CD4-positive, alpha-beta T cell treated with Interleukin-17A for 4 hours (primary cell): ENCODE results near the gene DLGAP4.
A peak's percentile ranks its signal among the peaks of the same experiment; 100 is the strongest.
"Not testable (repeated sequence)": the region's sequence is repeated elsewhere in the genome, so short reads cannot be mapped to it uniquely, and the experiment has no call there.

Source experiments
- DNase-seq: peaks from one replicate; pipeline ENCODE4 v3.0.0-alpha.2; 2020; ENCODE audit warnings: mixed read lengths

The DLGAP4 gene

GRCh38 chr20:36461600-36462439 is 155.7 kb downstream of the DLGAP4 start:
- DNase-seq, result peak; percentile 62

GRCh38 chr20:36462440-36463211 is 156.5 kb downstream of the DLGAP4 start:
- DNase-seq, result peak; percentile 34

GRCh38 chr20:36463212-36464061 is 157.3 kb downstream of the DLGAP4 start:
- no peak for DNase-seq

- DNase-seq, result peak; percentile 75
Observed at GRCh38 chr20:36465109-36466080, 159.3 kb downstream of the DLGAP4 start.

GRCh38 chr20:36466089-36466488 is 159.9 kb downstream of the DLGAP4 start:
- peak; percentile 11 for DNase-seq

GRCh38 chr20:36467076-36467999 is 161.2 kb downstream of the DLGAP4 start:
- DNase-seq, result peak; percentile 83

GRCh38 chr20:36468149-36469000 is 162.2 kb downstream of the DLGAP4 start:
- DNase-seq, result no peak

GRCh38 chr20:36469973-36470372 is 163.8 kb downstream of the DLGAP4 start:
- no peak for DNase-seq

- DNase-seq, result no peak
Observed at GRCh38 chr20:36471885-36472636, 165.9 kb downstream of the DLGAP4 start.

- peak; percentile 47 for DNase-seq
Observed at GRCh38 chr20:36472637-36473090, 166.5 kb downstream of the DLGAP4 start.

- DNase-seq, result no peak
Observed at GRCh38 chr20:36473164-36473563, 167.0 kb downstream of the DLGAP4 start.

GRCh38 chr20:36474563-36474962 is 168.4 kb downstream of the DLGAP4 start:
- no peak for DNase-seq

- DNase-seq, result not testable (repeated sequence)
Observed at GRCh38 chr20:36475054-36475453, 168.9 kb downstream of the DLGAP4 start.

- no peak for DNase-seq
Observed at GRCh38 chr20:36477475-36477874, 171.3 kb downstream of the DLGAP4 start.

- no peak for DNase-seq
Observed at GRCh38 chr20:36478137-36478905, 172.2 kb downstream of the DLGAP4 start.

- DNase-seq, result no peak
Observed at GRCh38 chr20:36479938-36480337, 173.8 kb downstream of the DLGAP4 start.

GRCh38 chr20:36480456-36481048 is 174.4 kb downstream of the DLGAP4 start:
- DNase-seq, result no peak
